GM12878 (cell line): ENCODE results near the gene PACS1. TPM values are rescaled to one million over a fixed set of nuclear protein-coding genes. Genes with fewer than 3 reads are reported as not detected.
A peak's percentile ranks its signal among the peaks of the same experiment; 100 is the strongest.

Experiments
- ATAC-seq: fragments of 200-7000 bp; cut with Tn5 transposase; 3 replicates; pipeline ENCODE4 v1.9.1; 2020; ENCODE audit warnings: mild to moderate bottlenecking, moderate library complexity
- BruUV-seq: library from RNA; stranded (reverse); fragments of 400-500 nt; replicated peaks from 2 replicates; lab custom pipeline; 2021; lab: Mats Ljungman, UMichigan
- CTCF ChIA-PET: fragments of 300-600 bp; sonication (Branson Sonifier 250); formaldehyde crosslinking; extraction: SDS; loops from one replicate; lab custom pipeline; 2021; ENCODE audit warnings: inconsistent platforms; lab: Yijun Ruan, JAX
- POLR2A ChIA-PET: fragments of 350-600 bp; formaldehyde crosslinking; extraction: SDS; loops from one replicate; lab custom pipeline; 2021; ENCODE audit warnings: inconsistent platforms; lab: Charles Lee
- RAD21 ChIA-PET: fragments of 300-600 bp; sonication (Branson Sonifier 250); formaldehyde crosslinking; loops from one replicate; lab custom pipeline; 2023; ENCODE audit warnings: antibody characterized with exemption; ENCODE audit not compliant: unreplicated experiment; lab: Charles Lee
- SMC1A ChIA-PET: fragments of 300-600 bp; sonication (Branson Sonifier 250); formaldehyde crosslinking; loops from one replicate; lab custom pipeline; 2023; ENCODE audit not compliant: unreplicated experiment, uncharacterized antibody; lab: Charles Lee
- DNase-seq: peaks from one replicate; pipeline ENCODE4 v3.0.0-alpha.2; 2011; ENCODE audit warnings: low read depth, low spot score
- FAIRE-seq: peaks from 3 replicates; lab custom pipeline; 2011; peaks lifted over from hg19 to GRCh38; lab: Jason Lieb, UNC
- H2AFZ ChIP-seq: 2 replicates; pipeline ENCODE4 v1.6.0; 2011; ENCODE audit warnings: low read depth, low read length, control low read depth; ENCODE audit not compliant: control insufficient read depth
- H3K27ac ChIP-seq: 2 replicates; pipeline ENCODE4 v1.5.1; 2011; ENCODE audit warnings: control low read depth; ENCODE audit not compliant: control insufficient read depth, insufficient read depth
- H3K27me3 ChIP-seq, 2 experiments: replicated peaks in 1 of 2; 2 replicates each; pipeline versions ENCODE4 v1.6.0 to v1.6.1; 2011; ENCODE audit warnings: low read length in 1 of 2; ENCODE audit not compliant: control insufficient read depth in 2 of 2, insufficient read depth in 2 of 2
- H3K36me3 ChIP-seq, 2 experiments: 2 replicates each; pipeline ENCODE4 v1.5.1; 2011; ENCODE audit warnings: low read length in 1 of 2; ENCODE audit not compliant: control insufficient read depth in 2 of 2, insufficient read depth in 2 of 2
- H3K4me1 ChIP-seq: 2 replicates; pipeline ENCODE4 v1.6.1; 2011; ENCODE audit warnings: mild to moderate bottlenecking, low read length, moderate library complexity, mixed read lengths; ENCODE audit not compliant: control insufficient read depth, insufficient read depth
- H3K4me2 ChIP-seq: 2 replicates; pipeline ENCODE4 v1.6.0; 2011; ENCODE audit warnings: control low read depth; ENCODE audit not compliant: control insufficient read depth, insufficient read depth
- H3K4me3 ChIP-seq: fragments of 200-600 bp; sonication (generic); 2 replicates; pipeline ENCODE4 v1.5.1; 2016
- H3K79me2 ChIP-seq: 2 replicates; pipeline ENCODE4 v1.6.0; 2011; ENCODE audit warnings: low read length; ENCODE audit not compliant: control insufficient read depth, insufficient read depth
- H3K9ac ChIP-seq: 2 replicates; pipeline ENCODE4 v1.8.0; 2011; ENCODE audit warnings: low read length, control low read depth, mixed read lengths; ENCODE audit not compliant: control insufficient read depth, insufficient read depth
- H3K9me3 ChIP-seq: replicated peaks from 3 replicates; pipeline ENCODE4 v1.5.1; 2011; ENCODE audit warnings: mild to moderate bottlenecking, low read length; ENCODE audit not compliant: control insufficient read depth, insufficient read depth
- H4K20me1 ChIP-seq: 2 replicates; pipeline ENCODE4 v1.6.0; 2011; ENCODE audit not compliant: control insufficient read depth, insufficient read depth
- ASH2L ChIP-seq: fragments of 300-600, 200-600 bp; sonication (generic); IDR thresholded peaks from 2 replicates; pipeline ENCODE4 v1.6.1; 2017; ENCODE audit warnings: low read depth, mild to moderate bottlenecking, borderline replicate concordance
- CBFB ChIP-seq: IDR thresholded peaks from 2 replicates; pipeline ENCODE4 v1.6.1; 2016; ENCODE audit warnings: antibody characterized with exemption, low read depth
- CREB1 ChIP-seq: IDR thresholded peaks from 2 replicates; pipeline ENCODE4 v1.6.1; 2012; ENCODE audit warnings: low read depth, mild to moderate bottlenecking, inconsistent platforms
- GATAD2B ChIP-seq: fragments of 450-650 bp; conservative IDR thresholded peaks from 2 replicates; pipeline ENCODE4 v1.6.1; 2017; ENCODE audit warnings: low read depth, mild to moderate bottlenecking, moderate library complexity
- JUNB ChIP-seq: IDR thresholded peaks from 2 replicates; pipeline ENCODE4 v1.6.1; 2016; ENCODE audit warnings: antibody characterized with exemption, mild to moderate bottlenecking
- POLR2AphosphoS5 ChIP-seq: IDR thresholded peaks from 2 replicates; pipeline ENCODE4 v1.6.1; 2011; ENCODE audit warnings: mild to moderate bottlenecking, low read length, inconsistent platforms
- RUNX3 ChIP-seq: IDR thresholded peaks from 2 replicates; pipeline ENCODE4 v1.6.1; 2012; ENCODE audit warnings: low read length, inconsistent platforms
- SIN3A ChIP-seq: IDR thresholded peaks from 2 replicates; pipeline ENCODE4 v1.6.1; 2012; ENCODE audit warnings: low read depth, low read length, improper control_type of control experiment
- ZNF622 ChIP-seq: fragments of 450-650 bp; IDR thresholded peaks from 2 replicates; pipeline ENCODE4 v1.6.1; 2017; ENCODE audit warnings: mild to moderate bottlenecking, inconsistent platforms
- WGBS: methylation state at CpG from one replicate; pipeline ENCODE4 v1.1.6; 2016; ENCODE audit warnings: low lambda C conversion rate; ENCODE audit not compliant: insufficient replicate concordance, insufficient coverage; ENCODE audit errors: missing lambda C conversion rate; 5-methylcytosine and 5-hydroxymethylcytosine counted together
- in situ Hi-C: fragments of 300-500 bp; cut with MboI; formaldehyde crosslinking; loops from 9 replicates; pipeline ENCODE4 v1.14.3; 2018; ENCODE audit warnings: mixed read lengths
- intact Hi-C: fragments of 100-400 bp; cut with micrococcal nuclease; formaldehyde crosslinking; loops from one replicate; pipeline ENCODE4 v1.14.2; 2022; ENCODE audit not compliant: unreplicated experiment
- polyA plus RNA-seq, 11 experiments: library from polyadenylated mRNA; depleted of rRNA in 4 of 11; unstranded in 6 of 11; stranded (reverse) in 5 of 11; fragments of >200 nt; fragmentation: Nextera tagmentation in 4 of 11; fragmentation: Illumina TruSeq in 1 of 11; extraction: Ambion mirVana in 4 of 11; extraction: Trizol in 1 of 11; gene quantifications; 1 replicate in 1 of 11; 2 replicates in 10 of 11; pipeline versions ENCODE4 v1.2.1 to v1.2.3, GENCODE V29; 2011 to 2016; ENCODE audit warnings: inconsistent platforms in 2 of 11, missing spikeins in 2 of 11, low read depth in 1 of 11
- total RNA-seq, 4 experiments: library from RNA; depleted of rRNA in 3 of 4; stranded (reverse); fragments of >200 nt in 3 of 4; fragmentation: Illumina TruSeq in 1 of 4; extraction: Trizol in 1 of 4; gene quantifications; 2 replicates each; pipeline versions ENCODE4 v1.2.1 to v1.2.3, GENCODE V29; 2013 to 2021
- TF ChIP-seq, protein P1 (sequence below), 3 experiments: IDR thresholded peaks in 2 of 3; conservative IDR thresholded peaks in 1 of 3; 2 replicates each; pipeline ENCODE4 v1.5.1; 2011; ENCODE audit warnings: low read depth in 3 of 3, low read length in 3 of 3, mild to moderate bottlenecking in 3 of 3, control low read depth in 2 of 3, moderate library complexity in 2 of 3, inconsistent platforms in 1 of 3, mixed read lengths in 1 of 3; ENCODE audit not compliant: control insufficient read depth in 2 of 3, insufficient read depth in 1 of 3; ENCODE audit errors: extremely low read depth in 1 of 3
- TF ChIP-seq, protein P2 (sequence below): fragments of 450-650 bp; conservative IDR thresholded peaks from 2 replicates; pipeline ENCODE4 v1.6.1; 2017; ENCODE audit warnings: mild to moderate bottlenecking, moderate library complexity

PACS1 gene
- total and polyA plus RNA-seq, 10 of the 15 experiments (the other 5 are each of a cell fraction or from before 2014, with no cell fraction given), result 1.1 to 74.3 (median 17.9) TPM

DNA sequence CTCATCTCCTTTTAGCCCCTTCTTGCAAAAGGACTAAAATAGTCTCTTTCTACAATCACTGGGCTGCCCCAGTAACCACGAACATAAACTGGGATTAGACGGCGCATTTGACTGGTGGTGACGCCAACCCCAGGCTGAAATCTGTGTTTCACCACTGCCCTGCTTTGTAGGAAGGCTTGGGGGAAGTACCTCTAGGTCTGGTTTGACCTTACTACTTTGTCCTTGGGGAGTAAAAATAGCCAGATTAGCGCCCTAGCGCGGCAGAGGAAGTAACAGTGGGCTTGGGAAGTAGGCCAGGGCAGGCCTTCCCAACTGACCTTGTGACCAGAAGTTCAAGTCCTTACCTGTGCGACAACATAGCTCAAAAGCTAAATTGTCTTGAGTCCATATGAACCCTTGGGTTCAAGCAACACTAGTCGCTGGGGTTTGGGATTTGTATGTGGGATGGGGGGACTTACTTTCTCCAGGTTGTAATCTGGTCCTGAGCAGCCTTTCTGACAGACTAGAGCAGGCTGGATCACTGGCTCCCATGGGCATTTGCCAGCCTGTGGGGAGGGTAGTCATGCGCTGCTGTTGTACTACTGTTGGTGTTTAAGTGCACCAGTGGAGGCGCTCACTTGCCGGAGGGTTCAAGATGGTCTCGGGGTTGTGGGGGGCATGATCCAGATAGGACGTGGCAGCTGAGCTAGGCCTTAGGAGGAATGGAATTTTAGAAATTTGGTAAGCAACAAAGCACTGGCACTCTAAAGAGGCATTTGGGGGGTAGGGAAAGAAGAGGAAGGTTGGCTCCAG lies 953 bp upstream of the PACS1 start (continued):
- TF ChIP-seq, protein P1, sequence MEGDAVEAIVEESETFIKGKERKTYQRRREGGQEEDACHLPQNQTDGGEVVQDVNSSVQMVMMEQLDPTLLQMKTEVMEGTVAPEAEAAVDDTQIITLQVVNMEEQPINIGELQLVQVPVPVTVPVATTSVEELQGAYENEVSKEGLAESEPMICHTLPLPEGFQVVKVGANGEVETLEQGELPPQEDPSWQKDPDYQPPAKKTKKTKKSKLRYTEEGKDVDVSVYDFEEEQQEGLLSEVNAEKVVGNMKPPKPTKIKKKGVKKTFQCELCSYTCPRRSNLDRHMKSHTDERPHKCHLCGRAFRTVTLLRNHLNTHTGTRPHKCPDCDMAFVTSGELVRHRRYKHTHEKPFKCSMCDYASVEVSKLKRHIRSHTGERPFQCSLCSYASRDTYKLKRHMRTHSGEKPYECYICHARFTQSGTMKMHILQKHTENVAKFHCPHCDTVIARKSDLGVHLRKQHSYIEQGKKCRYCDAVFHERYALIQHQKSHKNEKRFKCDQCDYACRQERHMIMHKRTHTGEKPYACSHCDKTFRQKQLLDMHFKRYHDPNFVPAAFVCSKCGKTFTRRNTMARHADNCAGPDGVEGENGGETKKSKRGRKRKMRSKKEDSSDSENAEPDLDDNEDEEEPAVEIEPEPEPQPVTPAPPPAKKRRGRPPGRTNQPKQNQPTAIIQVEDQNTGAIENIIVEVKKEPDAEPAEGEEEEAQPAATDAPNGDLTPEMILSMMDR (IDR thresholded peaks at IDR 0.05 in 2 of 3, conservative IDR thresholded peaks at IDR 0.05 in 1 of 3; ENCODE audit: control insufficient read depth in 2 of 3, extremely low read depth in 1 of 3, insufficient read depth in 1 of 3, low read depth in 3 of 3, low read length in 3 of 3), result peak; percentile 25 to 45 (median 32); a peak in 5 of 6 replicates
- TF ChIP-seq POLR2AphosphoS5, result peak; percentile 44; the same call in 1 of the 2 replicates
- no peak for TF ChIP-seq JUNB
- peak; percentile 65 for TF ChIP-seq RUNX3
- TF ChIP-seq ZNF622, result no peak
- TF ChIP-seq CREB1, result peak; percentile 48; the same call in 1 of the 2 replicates

DNA sequence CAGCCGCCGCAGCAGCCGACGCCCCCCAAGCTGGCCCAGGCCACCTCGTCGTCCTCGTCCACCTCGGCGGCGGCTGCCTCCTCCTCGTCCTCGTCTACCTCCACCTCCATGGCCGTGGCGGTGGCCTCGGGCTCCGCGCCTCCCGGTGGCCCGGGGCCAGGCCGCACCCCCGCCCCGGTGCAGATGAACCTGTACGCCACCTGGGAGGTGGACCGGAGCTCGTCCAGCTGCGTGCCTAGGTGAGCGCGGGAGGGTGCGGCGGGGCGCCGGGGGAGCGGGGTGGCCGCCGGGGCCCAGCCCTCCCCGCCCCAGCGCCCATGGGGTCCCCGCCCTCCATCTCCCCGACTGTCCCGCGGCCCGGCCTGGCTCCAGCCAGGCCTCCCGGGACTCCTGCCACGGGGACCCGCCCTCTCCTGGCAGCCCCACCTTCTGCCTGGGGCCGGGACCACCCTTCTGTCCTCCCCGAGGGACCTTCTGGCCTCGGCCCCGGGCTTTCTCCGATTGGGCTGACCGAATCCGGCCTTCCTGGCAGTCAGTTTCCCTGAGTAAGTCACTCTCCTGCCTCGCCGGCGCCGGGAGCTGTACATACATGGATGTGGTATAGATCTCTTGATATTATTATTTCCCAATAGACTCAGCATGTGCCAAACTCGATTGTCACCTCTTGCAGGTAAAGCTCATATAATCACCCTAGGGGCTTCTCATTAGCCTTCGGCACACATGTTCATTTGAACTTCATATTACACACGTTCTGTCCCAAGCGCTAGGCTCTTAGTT lies 720 bp downstream of the PACS1 start:
- ChIA-PET POLR2A (interaction anchor here (0.6 to 6.3 kb wide), 17 partner anchors 10 to 199 kb away, joined by 3 to 56 read pairs (median 6); partner anchors contain the start of gene SF3B2), RAD21 (interaction anchor here (0.7 to 7.3 kb wide), 12 partner anchors 11 to 152 kb away, joined by 3 to 81 read pairs (median 8); partner anchors contain the start of gene SF3B2), SMC1A (interaction anchor here (0.7 to 17.7 kb wide), 17 partner anchors 9 to 404 kb away, joined by 3 to 265 read pairs (median 4); no protein-coding TSS in a partner anchor), CTCF (interaction anchor here (0.7 to 20.0 kb wide), 12 partner anchors 9 to 212 kb away, joined by 3 to 195 read pairs (median 6); partner anchors contain the start of genes CCDC85B and SF3B2)
- Histone ChIP-seq H3K4me3 (peak overlapping the region; percentile 94), H3K4me2 (peak overlapping the region; percentile 97), H3K27ac (peak overlapping the region; percentile 74), H4K20me1 (no peaks in the 10 kb centered on the region), H3K36me3 (peaks cover 16 to 34% of the 10 kb centered on the region in 2 experiments), H3K9me3 (no peaks in the 10 kb centered on the region), H3K9ac (peak overlapping the region; percentile 81), H3K79me2 (peaks cover 48% of the 10 kb centered on the region), H2AFZ (peak overlapping the region; percentile 24; the same call in 1 of the 2 replicates), H3K4me1 (peaks cover 26% of the 10 kb centered on the region), H3K27me3 (no peaks in the 10 kb centered on the region)
- under 1% methylated on average over 37 of the region's 60 CpGs for WGBS
- DNase-seq (no peak), ATAC-seq (peak; percentile 9), FAIRE-seq (no peak)
- TF ChIP-seq CBFB, result no peak
- peak; percentile 67; the same call in 1 of the 2 replicates for TF ChIP-seq GATAD2B
- TF ChIP-seq, protein P2, sequence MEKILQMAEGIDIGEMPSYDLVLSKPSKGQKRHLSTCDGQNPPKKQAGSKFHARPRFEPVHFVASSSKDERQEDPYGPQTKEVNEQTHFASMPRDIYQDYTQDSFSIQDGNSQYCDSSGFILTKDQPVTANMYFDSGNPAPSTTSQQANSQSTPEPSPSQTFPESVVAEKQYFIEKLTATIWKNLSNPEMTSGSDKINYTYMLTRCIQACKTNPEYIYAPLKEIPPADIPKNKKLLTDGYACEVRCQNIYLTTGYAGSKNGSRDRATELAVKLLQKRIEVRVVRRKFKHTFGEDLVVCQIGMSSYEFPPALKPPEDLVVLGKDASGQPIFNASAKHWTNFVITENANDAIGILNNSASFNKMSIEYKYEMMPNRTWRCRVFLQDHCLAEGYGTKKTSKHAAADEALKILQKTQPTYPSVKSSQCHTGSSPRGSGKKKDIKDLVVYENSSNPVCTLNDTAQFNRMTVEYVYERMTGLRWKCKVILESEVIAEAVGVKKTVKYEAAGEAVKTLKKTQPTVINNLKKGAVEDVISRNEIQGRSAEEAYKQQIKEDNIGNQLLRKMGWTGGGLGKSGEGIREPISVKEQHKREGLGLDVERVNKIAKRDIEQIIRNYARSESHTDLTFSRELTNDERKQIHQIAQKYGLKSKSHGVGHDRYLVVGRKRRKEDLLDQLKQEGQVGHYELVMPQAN, result peak; percentile 70; the same call in 1 of the 2 replicates
- TF ChIP-seq SIN3A, result peak; percentile 12; the same call in 1 of the 2 replicates
- no peak for TF ChIP-seq ASH2L
- in situ Hi-C loops (no loop called here), intact Hi-C loops (loop anchor here (1.0 to 5.0 kb wide), 3 partner anchors 42 to 152 kb away; no protein-coding TSS in a partner anchor)
- BruUV-seq, result no TSS peak
